Chondrocyte (in vitro differentiated cells): ENCODE results near the gene BBX. TPM values are rescaled to one million over a fixed set of nuclear protein-coding genes. Genes with fewer than 3 reads are reported as not detected.

Source experiments
- DNase-seq: peaks from one replicate; pipeline ENCODE4 v3.0.0; 2021; ENCODE audit warnings: mixed read lengths, low spot score
- H3K27ac Mint-ChIP-seq: one replicate; pipeline ENCODE4 v1.8.0; 2021; ENCODE audit warnings: mild to moderate bottlenecking, moderate library complexity, mixed read lengths; ENCODE audit not compliant: unreplicated experiment
- H3K27me3 Mint-ChIP-seq: 2 replicates; pipeline ENCODE4 v1.8.0; 2021; ENCODE audit warnings: low read depth, mixed read lengths
- H3K36me3 Mint-ChIP-seq: 2 replicates; pipeline ENCODE4 v1.8.0; 2021; ENCODE audit warnings: low read depth, mixed read lengths
- H3K4me1 Mint-ChIP-seq: 2 replicates; pipeline ENCODE4 v1.8.0; 2021; ENCODE audit warnings: low read depth, mild to moderate bottlenecking, mixed read lengths
- H3K4me3 Mint-ChIP-seq: one replicate; pipeline ENCODE4 v1.8.0; 2021; ENCODE audit warnings: mild to moderate bottlenecking, moderate library complexity, mixed read lengths; ENCODE audit not compliant: unreplicated experiment
- H3K9me3 Mint-ChIP-seq: 2 replicates; pipeline ENCODE4 v1.8.0; 2021; ENCODE audit warnings: low read depth, mixed read lengths
- CTCF ChIP-seq: fragments of 200-600 bp; sonication (generic); IDR thresholded peaks from 2 replicates; pipeline ENCODE4 v1.5.0; 2021; ENCODE audit warnings: antibody characterized with exemption, mild to moderate bottlenecking, moderate library complexity
- total RNA-seq: library from RNA; stranded (reverse); gene quantifications from 3 replicates; pipeline ENCODE4 v1.2.1, GENCODE V29; 2021

BBX gene
- total RNA-seq, 1 donor from 2014 or later = 69.6 TPM

- Mint-ChIP-seq H3K36me3 (no peaks in the 10 kb centered on the region), H3K4me1 (peaks cover 12% of the 10 kb centered on the region), H3K4me3 (no peak overlapping the region), H3K27ac (no peak overlapping the region), H3K9me3 (no peaks in the 10 kb centered on the region), H3K27me3 (no peaks in the 10 kb centered on the region)
- TF ChIP-seq CTCF = no peak
- DNase-seq = no peak
Measured at GRCh38 chr3:107579371-107579770, 56.6 kb downstream of the BBX start.

- Mint-ChIP-seq H3K4me3 (no peak overlapping the region), H3K9me3 (no peaks in the 10 kb centered on the region), H3K27me3 (no peaks in the 10 kb centered on the region), H3K36me3 (no peaks in the 10 kb centered on the region), H3K4me1 (peaks cover 12% of the 10 kb centered on the region), H3K27ac (no peak overlapping the region)
- no peak for TF ChIP-seq CTCF
- no peak for DNase-seq
Measured at GRCh38 chr3:107581230-107581629, 58.5 kb downstream of the BBX start.

DNA sequence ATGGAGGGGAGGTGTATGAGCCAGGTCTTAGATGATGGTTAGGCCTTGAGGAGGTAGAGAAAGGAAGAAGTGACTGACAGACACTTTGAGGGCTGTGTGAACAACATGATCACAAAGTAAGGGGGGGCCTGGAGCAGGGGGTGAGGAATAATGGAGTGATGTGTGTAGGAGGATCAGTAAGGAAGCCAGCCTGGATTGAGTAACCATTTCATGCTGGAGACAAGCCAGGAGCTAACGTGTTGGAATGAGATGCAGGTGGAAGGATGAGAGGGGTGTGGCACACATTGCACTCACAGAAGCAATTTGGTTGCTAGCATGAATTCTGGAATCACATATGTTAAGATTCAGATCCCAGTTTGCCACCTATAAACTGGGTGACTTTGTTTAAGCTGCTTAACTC lies 65.5 kb downstream of the BBX start:
- Mint-ChIP-seq H3K27me3 (no peaks in the 10 kb centered on the region), H3K36me3 (no peaks in the 10 kb centered on the region), H3K4me3 (no peak overlapping the region), H3K27ac (no peak overlapping the region), H3K4me1 (peaks cover 7% of the 10 kb centered on the region), H3K9me3 (no peaks in the 10 kb centered on the region)
- no peak for DNase-seq
- TF ChIP-seq CTCF = no peak

- peaks cover 10% of the 10 kb centered on the region for H3K4me1 Mint-ChIP-seq
- H3K27me3 Mint-ChIP-seq = no peaks in the 10 kb centered on the region
- no peak overlapping the region for H3K4me3 Mint-ChIP-seq
- no peak for DNase-seq
- no peaks in the 10 kb centered on the region for H3K9me3 Mint-ChIP-seq
- H3K27ac Mint-ChIP-seq = no peak overlapping the region
- no peaks in the 10 kb centered on the region for H3K36me3 Mint-ChIP-seq
- no peak for TF ChIP-seq CTCF
Measured at GRCh38 chr3:107589454-107589853, 66.7 kb downstream of the BBX start.

DNA sequence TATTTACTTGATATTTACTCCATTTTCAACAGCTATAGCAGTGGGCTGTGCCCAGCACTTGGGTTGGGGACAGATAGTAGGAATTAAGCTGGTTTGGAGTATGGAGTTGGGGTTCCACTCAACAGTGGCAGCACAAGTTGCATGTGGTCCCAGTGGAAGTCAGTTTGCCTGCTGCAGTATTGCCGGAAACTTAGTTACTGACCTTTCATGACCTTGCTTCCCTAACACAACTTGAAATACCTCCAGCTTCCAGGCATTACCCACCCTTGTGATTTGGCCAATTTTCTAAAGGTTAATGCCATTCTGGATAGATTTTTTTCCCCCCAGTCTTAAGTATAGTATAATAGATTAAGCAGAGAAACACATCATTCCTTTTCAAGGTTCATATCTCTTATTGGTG lies 68.0 kb downstream of the BBX start:
- no peaks in the 10 kb centered on the region for H3K9me3 Mint-ChIP-seq
- TF ChIP-seq CTCF = no peak
- H3K27me3 Mint-ChIP-seq = no peaks in the 10 kb centered on the region
- no peak overlapping the region for H3K27ac Mint-ChIP-seq
- DNase-seq = no peak
- H3K4me1 Mint-ChIP-seq = peaks cover 10% of the 10 kb centered on the region
- H3K36me3 Mint-ChIP-seq = no peaks in the 10 kb centered on the region
- H3K4me3 Mint-ChIP-seq = no peak overlapping the region
